K562 (cell line): ENCODE measurements around the gene NEDD4L. TPM values are rescaled to one million over a fixed set of nuclear protein-coding genes. Genes with fewer than 3 reads are reported as not detected.

Source experiments
- ATAC-seq: fragments of 200-7000 bp; cut with Tn5 transposase; 3 replicates; pipeline ENCODE4 v1.9.1; 2020; ENCODE audit warnings: moderate library complexity
- BruUV-seq: library from RNA; stranded (reverse); fragments of 400-500 nt; replicated peaks from 2 replicates; lab custom pipeline; 2021; lab: Mats Ljungman, UMichigan
- CTCF ChIA-PET: fragments of 300-600 bp; formaldehyde crosslinking; extraction: SDS; loops from one replicate; lab custom pipeline; 2021; ENCODE audit warnings: low intra/inter-chr PET ratio; lab: Yijun Ruan, JAX
- POLR2A ChIA-PET: fragments of 300-600, 350-650 bp; sonication (Branson Sonifier 250); formaldehyde crosslinking; extraction: SDS; loops from one replicate; lab custom pipeline; 2021; ENCODE audit warnings: antibody characterized with exemption, inconsistent platforms; lab: Yijun Ruan, JAX
- DNase-seq, 4 experiments: peaks; one replicate each; pipeline versions ENCODE4 v3.0.0 to v3.0.0-alpha.2; 2011 to 2018; ENCODE audit warnings: low spot score in 3 of 4, mixed read lengths in 3 of 4; ENCODE audit errors: extremely low read depth in 1 of 4
- FAIRE-seq: peaks from 2 replicates; lab custom pipeline; 2011; peaks lifted over from hg19 to GRCh38; lab: Jason Lieb, UNC
- H2AFZ ChIP-seq: 2 replicates; pipeline ENCODE4 v1.6.0; 2011; ENCODE audit warnings: low read depth, low read length, control low read depth, inconsistent platforms
- H3K27ac ChIP-seq: fragments of 200-600 bp; 3 replicates; pipeline ENCODE4 v1.8.0; 2011; ENCODE audit warnings: low read depth, mild to moderate bottlenecking, control low read depth, inconsistent platforms, low read length, moderate library complexity, mixed read lengths; ENCODE audit errors: extremely low read depth
- H3K27me3 ChIP-seq, 2 experiments: fragments of 300-600 bp in 1 of 2; 2 replicates in 1 of 2; 3 replicates in 1 of 2; pipeline versions ENCODE4 v1.6.0 to v1.8.0; 2011; ENCODE audit warnings: inconsistent platforms in 2 of 2, low read length in 2 of 2, mild to moderate bottlenecking in 1 of 2, mixed read lengths in 1 of 2, moderate library complexity in 1 of 2; ENCODE audit not compliant: control insufficient read depth in 2 of 2, insufficient read depth in 2 of 2
- H3K36me3 ChIP-seq: fragments of 300-600 bp; 3 replicates; pipeline ENCODE4 v1.8.0; 2011; ENCODE audit warnings: mild to moderate bottlenecking, low read length, inconsistent platforms; ENCODE audit not compliant: control insufficient read depth, insufficient read depth
- H3K4me1 ChIP-seq, 2 experiments: fragments of 200-600 bp in 1 of 2; replicated peaks in 1 of 2; 2 replicates in 1 of 2; 3 replicates in 1 of 2; pipeline versions ENCODE4 v1.5.1 to v1.8.0; 2011; ENCODE audit warnings: inconsistent platforms in 2 of 2, low read length in 2 of 2, mild to moderate bottlenecking in 1 of 2, mixed read lengths in 1 of 2, moderate library complexity in 1 of 2; ENCODE audit not compliant: control insufficient read depth in 2 of 2, insufficient read depth in 2 of 2
- H3K4me2 ChIP-seq: 2 replicates; pipeline ENCODE4 v1.6.1; 2011; ENCODE audit warnings: low read length, control low read depth, inconsistent platforms, mixed read lengths; ENCODE audit not compliant: insufficient read depth
- H3K4me3 ChIP-seq: fragments of 200-600 bp; sonication (generic), shearing (Covaris generic); 2 replicates; pipeline ENCODE4 v1.5.1; 2016; ENCODE audit warnings: control low read depth, inconsistent platforms
- H3K79me2 ChIP-seq: fragments of 200-600 bp; 3 replicates; pipeline ENCODE4 v1.8.0; 2011; ENCODE audit warnings: low read length, inconsistent platforms; ENCODE audit not compliant: control insufficient read depth, insufficient read depth
- H3K9ac ChIP-seq, 2 experiments: 2 replicates each; pipeline versions ENCODE4 v1.6.0 to v1.6.1; 2011; ENCODE audit warnings: low read depth in 2 of 2, low read length in 2 of 2, control low read depth in 1 of 2, inconsistent platforms in 1 of 2, mild to moderate bottlenecking in 1 of 2, mixed read lengths in 1 of 2; ENCODE audit not compliant: insufficient read depth in 1 of 2
- H3K9me1 ChIP-seq: one replicate; pipeline ENCODE4 v1.6.0; 2011; ENCODE audit warnings: inconsistent platforms, mild to moderate bottlenecking, low read length, moderate library complexity; ENCODE audit not compliant: control insufficient read depth, insufficient read depth
- H3K9me3 ChIP-seq: replicated peaks from 2 replicates; pipeline ENCODE4 v1.5.1; 2011; ENCODE audit warnings: low read depth, low read length, inconsistent platforms; ENCODE audit not compliant: control insufficient read depth, insufficient read depth
- H4K20me1 ChIP-seq: replicated peaks from 2 replicates; pipeline ENCODE4 v1.6.1; 2011; ENCODE audit warnings: low read length, inconsistent platforms, mixed read lengths; ENCODE audit not compliant: control insufficient read depth, insufficient read depth
- ATF2 ChIP-seq: sonication (generic); formaldehyde crosslinking; IDR thresholded peaks from 2 replicates; pipeline ENCODE4 v1.8.1; 2022; ENCODE audit warnings: missing genetic modification reagents
- HBP1 ChIP-seq: fragments of 450-650 bp; formaldehyde crosslinking; IDR thresholded peaks from 2 replicates; pipeline ENCODE4 v1.4.0; 2022; ENCODE audit warnings: missing genetic modification characterization
- JUN ChIP-seq, 2 experiments: sonication (generic) in 1 of 2; formaldehyde crosslinking in 1 of 2; IDR thresholded peaks; 2 replicates each; pipeline versions ENCODE4 v1.6.1 to v1.8.0; 2012 to 2022; ENCODE audit warnings: borderline replicate concordance in 2 of 2, mild to moderate bottlenecking in 2 of 2, improper control_type of control experiment in 1 of 2, low read depth in 1 of 2, low read length in 1 of 2, missing genetic modification reagents in 1 of 2
- NCOA4 ChIP-seq: fragments of 450-650 bp; IDR thresholded peaks from 2 replicates; pipeline ENCODE4 v1.6.1; 2018; ENCODE audit warnings: mild to moderate bottlenecking; ENCODE audit not compliant: partially characterized antibody
- PREB ChIP-seq: sonication (generic); formaldehyde crosslinking; IDR thresholded peaks from 2 replicates; pipeline ENCODE4 v1.8.1; 2023; ENCODE audit warnings: mild to moderate bottlenecking, missing genetic modification reagents
- USF2 ChIP-seq: sonication (generic); formaldehyde crosslinking; IDR thresholded peaks from 2 replicates; pipeline ENCODE4 v1.5.0; 2020; ENCODE audit warnings: missing genetic modification reagents
- ZBTB5 ChIP-seq: fragments of 450-650 bp; IDR thresholded peaks from 2 replicates; pipeline ENCODE4 v1.6.1; 2017; ENCODE audit warnings: antibody characterized with exemption
- ZNF592 ChIP-seq: fragments of 450-650 bp; IDR thresholded peaks from 2 replicates; pipeline ENCODE4 v1.6.1; 2017; ENCODE audit warnings: antibody characterized with exemption, mild to moderate bottlenecking
- WGBS: fragments of 100-300 bp; shearing (Covaris generic); methylation state at CpG from one replicate; pipeline ENCODE4 v1.1.6; 2016; ENCODE audit warnings: low coverage, mixed read lengths; ENCODE audit not compliant: insufficient coverage; ENCODE audit errors: missing lambda C conversion rate; 5-methylcytosine and 5-hydroxymethylcytosine counted together
- in situ Hi-C: fragments of 300-500 bp; cut with MboI; formaldehyde crosslinking; loops from 4 replicates; pipeline ENCODE4 v1.15.0; 2018; ENCODE audit warnings: inconsistent platforms, mixed read lengths
- intact Hi-C: fragments of 100-400 bp; cut with micrococcal nuclease; formaldehyde crosslinking; loops from 2 replicates; pipeline ENCODE4 v1.14.2; 2022
- polyA plus RNA-seq, 8 experiments: library from polyadenylated mRNA; depleted of rRNA in 4 of 8; stranded (reverse) in 5 of 8; unstranded in 3 of 8; fragments of >200 nt; fragmentation: Nextera tagmentation in 2 of 8; fragmentation: Illumina TruSeq in 1 of 8; extraction: Ambion mirVana in 2 of 8; extraction: Trizol in 1 of 8; gene quantifications; 2 replicates each; pipeline versions ENCODE4 v1.2.1 to v1.2.3, GENCODE V29; 2011 to 2014; ENCODE audit warnings: inconsistent platforms in 1 of 8, missing spikeins in 1 of 8
- total RNA-seq, 7 experiments: library from RNA; depleted of rRNA in 6 of 7; stranded (reverse); fragments of >200 nt in 6 of 7; fragmentation: Illumina TruSeq in 2 of 7; extraction: Trizol in 2 of 7; gene quantifications; 2 replicates each; pipeline versions ENCODE4 v1.2.1 to v1.2.3, GENCODE V29; 2011 to 2021; ENCODE audit warnings: low replicate concordance in 1 of 7

NEDD4L gene
- total and polyA plus RNA-seq, 9 of the 15 experiments (the other 6 are each of a cell fraction or from before 2014, with no cell fraction given): 8.1 to 33.4 (median 19.9) TPM

GRCh38 chr18:58363767-58364540, 319.9 kb downstream of the NEDD4L start:
- no peak for ATAC-seq
- TF ChIP-seq ATF2 (CRISPR knock-in tag): no peak
- no peak for TF ChIP-seq HBP1 (CRISPR knock-in tag)
- no peak for TF ChIP-seq ZBTB5
- no peak for TF ChIP-seq PREB (CRISPR knock-in tag)
- no peak for TF ChIP-seq JUN (IDR thresholded peaks at IDR 0.05; ENCODE audit: borderline replicate concordance, low read depth, low read length)
- no peak for TF ChIP-seq JUN (CRISPR knock-in tag; IDR thresholded peaks at IDR 0.05; ENCODE audit: borderline replicate concordance)
- no peak for TF ChIP-seq USF2
- TF ChIP-seq NCOA4: no peak
- TF ChIP-seq ZNF592: no peak

More at GRCh38 chr18:58363767-58364540, 319.9 kb downstream of the NEDD4L start:
- no peaks in the 10 kb centered on the region for H3K27me3 ChIP-seq
- no peaks in the 10 kb centered on the region for H3K79me2 ChIP-seq
- no peaks in the 10 kb centered on the region for H3K4me1 ChIP-seq
- no peaks in the 10 kb centered on the region for H3K9me1 ChIP-seq
- WGBS: 82% methylated on average over 6 of the region's 6 CpGs
- no peaks in the 10 kb centered on the region for H4K20me1 ChIP-seq
- DNase-seq: no peak
- no peak overlapping the region for H3K27ac ChIP-seq
- no peak overlapping the region for H3K4me2 ChIP-seq
- in situ Hi-C loops (no loop called here), intact Hi-C loops (no loop called here)
- CTCF ChIA-PET: no interaction called here
- POLR2A ChIA-PET: no interaction called here
- no peak overlapping the region for H3K4me3 ChIP-seq
- peaks cover 9% of the 10 kb centered on the region; the same call in 2 of the 3 replicates for H3K36me3 ChIP-seq
- H3K9me3 ChIP-seq: no peaks in the 10 kb centered on the region
- H3K9ac ChIP-seq: no peak overlapping the region
- no peak overlapping the region for H2AFZ ChIP-seq
- no TSS peak for BruUV-seq
- no peak for FAIRE-seq
